Transverse colon (tissue), 4 donors: Measurements from ENCODE around the gene DDX27.

ENCODE experiments used
- POLR2AphosphoS5 ChIP-seq, 3 donors: sonication (generic); formaldehyde crosslinking; IDR thresholded peaks; one replicate each; pipeline ENCODE4 v1.6.1; 2016; ENCODE audit warnings: antibody characterized with exemption in 3 of 3
- TF ChIP-seq, protein P1 (sequence below), 5 experiments: fragments of 200-600 bp in 3 of 5; fragments of 450-650 bp in 2 of 5; sonication (generic) in 3 of 5; IDR thresholded peaks; 1 replicate in 2 of 5; 2 replicates in 3 of 5; pipeline ENCODE4 v1.5.1; 2016 to 2017; ENCODE audit warnings: antibody characterized with exemption in 5 of 5, inconsistent platforms in 3 of 5, mild to moderate bottlenecking in 2 of 5, moderate library complexity in 1 of 5

GRCh38 chr20:49172413-49172812 is 46.8 kb upstream of the DDX27 start:
- no peak for TF ChIP-seq POLR2AphosphoS5 (IDR thresholded peaks at IDR 0.05)
- TF ChIP-seq, protein P1, sequence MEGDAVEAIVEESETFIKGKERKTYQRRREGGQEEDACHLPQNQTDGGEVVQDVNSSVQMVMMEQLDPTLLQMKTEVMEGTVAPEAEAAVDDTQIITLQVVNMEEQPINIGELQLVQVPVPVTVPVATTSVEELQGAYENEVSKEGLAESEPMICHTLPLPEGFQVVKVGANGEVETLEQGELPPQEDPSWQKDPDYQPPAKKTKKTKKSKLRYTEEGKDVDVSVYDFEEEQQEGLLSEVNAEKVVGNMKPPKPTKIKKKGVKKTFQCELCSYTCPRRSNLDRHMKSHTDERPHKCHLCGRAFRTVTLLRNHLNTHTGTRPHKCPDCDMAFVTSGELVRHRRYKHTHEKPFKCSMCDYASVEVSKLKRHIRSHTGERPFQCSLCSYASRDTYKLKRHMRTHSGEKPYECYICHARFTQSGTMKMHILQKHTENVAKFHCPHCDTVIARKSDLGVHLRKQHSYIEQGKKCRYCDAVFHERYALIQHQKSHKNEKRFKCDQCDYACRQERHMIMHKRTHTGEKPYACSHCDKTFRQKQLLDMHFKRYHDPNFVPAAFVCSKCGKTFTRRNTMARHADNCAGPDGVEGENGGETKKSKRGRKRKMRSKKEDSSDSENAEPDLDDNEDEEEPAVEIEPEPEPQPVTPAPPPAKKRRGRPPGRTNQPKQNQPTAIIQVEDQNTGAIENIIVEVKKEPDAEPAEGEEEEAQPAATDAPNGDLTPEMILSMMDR (IDR thresholded peaks at IDR 0.05): no peak
